ENCODE data around the gene ACOT12. TPM values are rescaled to one million over a fixed set of nuclear protein-coding genes. Genes with fewer than 3 reads are reported as not detected.
"Not testable (repeated sequence)": the region's sequence is repeated elsewhere in the genome, so short reads cannot be mapped to it uniquely, and the experiment has no call there.

ACOT12 gene
- not detected in 2 replicates for total RNA-seq

- DNase-seq (ENCODE audit: low read depth in 2 of 2), result peak in 1 of 2 donors; percentile 18
Measured at GRCh38 chr5:81393783-81394718, at the start of gene ACOT12. TSS of gene ACOT12 (minus strand) at chr5:81394134. CDS start at chr5:81394114, 20 bp downstream.

- no peak for DNase-seq (ENCODE audit: low read depth in 2 of 2)
Measured at GRCh38 chr5:81435023-81435422, 41.1 kb upstream of the ACOT12 start.

GRCh38 chr5:81429985-81430384, 36.1 kb upstream of the ACOT12 start:
- DNase-seq (ENCODE audit: low read depth in 2 of 2), result no peak

- DNase-seq (ENCODE audit: low read depth in 2 of 2), result no peak
Measured at GRCh38 chr5:81429363-81429762, 35.4 kb upstream of the ACOT12 start.

GRCh38 chr5:81428861-81429260, 34.9 kb upstream of the ACOT12 start:
- peak in 1 of 2 donors; percentile 76 for DNase-seq (ENCODE audit: low read depth in 2 of 2)

- DNase-seq (ENCODE audit: low read depth in 2 of 2), result no peak
Measured at GRCh38 chr5:81428446-81428845, 34.5 kb upstream of the ACOT12 start.

- DNase-seq (ENCODE audit: low read depth in 2 of 2), result no peak
Measured at GRCh38 chr5:81427566-81427965, 33.6 kb upstream of the ACOT12 start.

GRCh38 chr5:81426359-81427030, 32.6 kb upstream of the ACOT12 start:
- peak in 1 of 2 donors; percentile 3 for DNase-seq (ENCODE audit: low read depth in 2 of 2)

- DNase-seq (ENCODE audit: low read depth in 2 of 2), result peak; percentile 30 to 49
Measured at GRCh38 chr5:81425569-81425968, 31.6 kb upstream of the ACOT12 start.

- no peak for DNase-seq (ENCODE audit: low read depth in 2 of 2)
Measured at GRCh38 chr5:81424728-81425127, 30.8 kb upstream of the ACOT12 start.

GRCh38 chr5:81422671-81423070, 28.7 kb upstream of the ACOT12 start:
- DNase-seq (ENCODE audit: low read depth in 2 of 2), result no peak

GRCh38 chr5:81420039-81420667, 26.2 kb upstream of the ACOT12 start:
- DNase-seq (ENCODE audit: low read depth in 2 of 2), result peak in 1 of 2 donors; percentile 84

- no peak for DNase-seq (ENCODE audit: low read depth in 2 of 2)
Measured at GRCh38 chr5:81418606-81419005, 24.7 kb upstream of the ACOT12 start.

GRCh38 chr5:81417052-81417451, 23.1 kb upstream of the ACOT12 start:
- DNase-seq (ENCODE audit: low read depth in 2 of 2), result no peak

- no peak for DNase-seq (ENCODE audit: low read depth in 2 of 2)
Measured at GRCh38 chr5:81409896-81410295, 16.0 kb upstream of the ACOT12 start.

GRCh38 chr5:81409361-81409760, 15.4 kb upstream of the ACOT12 start:
- DNase-seq (ENCODE audit: low read depth in 2 of 2), result no peak

GRCh38 chr5:81408496-81408895, 14.6 kb upstream of the ACOT12 start:
- no peak for DNase-seq (ENCODE audit: low read depth in 2 of 2)

GRCh38 chr5:81407811-81408210, 13.9 kb upstream of the ACOT12 start:
- not testable (repeated sequence) for DNase-seq (ENCODE audit: low read depth in 2 of 2)

- DNase-seq (ENCODE audit: low read depth in 2 of 2), result no peak
Measured at GRCh38 chr5:81405126-81405891, 11.4 kb upstream of the ACOT12 start.

- no peak for DNase-seq (ENCODE audit: low read depth in 2 of 2)
Measured at GRCh38 chr5:81402192-81402930, 8.4 kb upstream of the ACOT12 start.

GRCh38 chr5:81401266-81401665, 7.3 kb upstream of the ACOT12 start:
- no peak for DNase-seq (ENCODE audit: low read depth in 2 of 2)

All from dermis microvascular lymphatic vessel endothelial cell (primary cell).